ENCODE results near the gene SLC9B2. TPM values are rescaled to one million over a fixed set of nuclear protein-coding genes. Genes with fewer than 3 reads are reported as not detected.
A peak's percentile ranks its signal among the peaks of the same experiment; 100 is the strongest.

Gene SLC9B2
- total RNA-seq: 10 to 100 TPM; 41.7 to 47.0 (median 44.4) TPM

GRCh38 chr4:103076747-103077347 lies at the start of gene SLC9B2:
TSS of gene SLC9B2 (minus strand) at chr4:103076761. CDS start at chr4:103067550, 9,211 bp downstream.
- Mint-ChIP-seq H3K4me1 (ENCODE audit: low read depth) (peaks cover 40% of the 10 kb centered on the region), H3K36me3 (ENCODE audit: insufficient read depth) (peaks cover 10% of the 10 kb centered on the region)
- DNase-seq: no peak

GRCh38 chr4:103126126-103126525 lies 49.6 kb upstream of the SLC9B2 start:
- Mint-ChIP-seq H3K4me3 (no peak overlapping the region), H3K4me1 (ENCODE audit: low read depth) (no peaks in the 10 kb centered on the region), H3K36me3 (ENCODE audit: insufficient read depth) (peaks cover 4% of the 10 kb centered on the region), H3K27me3 (ENCODE audit: low read depth) (no peaks in the 10 kb centered on the region), H3K9me3 (peaks cover 17% of the 10 kb centered on the region)
- DNase-seq: no peak
- no peak for ATAC-seq

More at GRCh38 chr4:103076747-103077347, at the start of gene SLC9B2:
- Mint-ChIP-seq H3K4me3 (peak within 1 kb of the TSS; percentile 91), H3K9me3 (no peaks in the 10 kb centered on the region), H3K27me3 (ENCODE audit: low read depth) (no peaks in the 10 kb centered on the region)
- peak; percentile 68 to 78 for ATAC-seq

- Mint-ChIP-seq H3K36me3 (ENCODE audit: insufficient read depth) (no peaks in the 10 kb centered on the region), H3K27me3 (ENCODE audit: low read depth) (no peaks in the 10 kb centered on the region), H3K9me3 (peaks cover 11% of the 10 kb centered on the region), H3K4me3 (no peak overlapping the region), H3K4me1 (ENCODE audit: low read depth) (no peaks in the 10 kb centered on the region)
- ATAC-seq (no peak), DNase-seq (no peak)
Measured at GRCh38 chr4:103123114-103123513, 46.6 kb upstream of the SLC9B2 start.

- Mint-ChIP-seq H3K4me3 (no peak overlapping the region), H3K4me1 (ENCODE audit: low read depth) (no peaks in the 10 kb centered on the region), H3K27me3 (ENCODE audit: low read depth) (no peaks in the 10 kb centered on the region), H3K36me3 (ENCODE audit: insufficient read depth) (no peaks in the 10 kb centered on the region), H3K9me3 (no peaks in the 10 kb centered on the region)
- DNase-seq (no peak), ATAC-seq (no peak)
Measured at GRCh38 chr4:103118166-103118565, 41.6 kb upstream of the SLC9B2 start.

- DNase-seq (no peak), ATAC-seq (no peak)
- H3K27me3 Mint-ChIP-seq (ENCODE audit: low read depth): no peaks in the 10 kb centered on the region
- no peaks in the 10 kb centered on the region for H3K9me3 Mint-ChIP-seq
- H3K4me1 Mint-ChIP-seq (ENCODE audit: low read depth): no peaks in the 10 kb centered on the region
- H3K4me3 Mint-ChIP-seq: no peak overlapping the region
- H3K36me3 Mint-ChIP-seq (ENCODE audit: insufficient read depth): no peaks in the 10 kb centered on the region
Measured at GRCh38 chr4:103111598-103111997, 35.0 kb upstream of the SLC9B2 start.

- H3K27me3 Mint-ChIP-seq (ENCODE audit: low read depth): no peaks in the 10 kb centered on the region
- ATAC-seq: no peak
- H3K4me3 Mint-ChIP-seq: no peak overlapping the region
- H3K4me1 Mint-ChIP-seq (ENCODE audit: low read depth): no peaks in the 10 kb centered on the region
- H3K36me3 Mint-ChIP-seq (ENCODE audit: insufficient read depth): no peaks in the 10 kb centered on the region
- no peaks in the 10 kb centered on the region for H3K9me3 Mint-ChIP-seq
- no peak for DNase-seq
Measured at GRCh38 chr4:103108542-103108941, 32.0 kb upstream of the SLC9B2 start.

- no peaks in the 10 kb centered on the region for H3K9me3 Mint-ChIP-seq
- ATAC-seq (no peak), DNase-seq (no peak)
- H3K4me1 Mint-ChIP-seq (ENCODE audit: low read depth): no peaks in the 10 kb centered on the region
- H3K4me3 Mint-ChIP-seq: no peak overlapping the region
- H3K27me3 Mint-ChIP-seq (ENCODE audit: low read depth): no peaks in the 10 kb centered on the region
- no peaks in the 10 kb centered on the region for H3K36me3 Mint-ChIP-seq (ENCODE audit: insufficient read depth)
Measured at GRCh38 chr4:103105558-103106356, 29.2 kb upstream of the SLC9B2 start.

- no peak for DNase-seq
- H3K36me3 Mint-ChIP-seq (ENCODE audit: insufficient read depth): no peaks in the 10 kb centered on the region
- H3K4me1 Mint-ChIP-seq (ENCODE audit: low read depth): no peaks in the 10 kb centered on the region
- no peak for ATAC-seq
- no peaks in the 10 kb centered on the region for H3K9me3 Mint-ChIP-seq
- no peaks in the 10 kb centered on the region for H3K27me3 Mint-ChIP-seq (ENCODE audit: low read depth)
- no peak overlapping the region for H3K4me3 Mint-ChIP-seq
Measured at GRCh38 chr4:103104886-103105285, 28.3 kb upstream of the SLC9B2 start.

GRCh38 chr4:103100691-103101090 lies 24.1 kb upstream of the SLC9B2 start:
- ATAC-seq: no peak
- Mint-ChIP-seq H3K27me3 (ENCODE audit: low read depth) (no peaks in the 10 kb centered on the region), H3K4me1 (ENCODE audit: low read depth) (peaks cover 27% of the 10 kb centered on the region), H3K36me3 (ENCODE audit: insufficient read depth) (no peaks in the 10 kb centered on the region), H3K9me3 (no peaks in the 10 kb centered on the region), H3K4me3 (no peak overlapping the region)
- no peak for DNase-seq

GRCh38 chr4:103099691-103100392 lies 23.3 kb upstream of the SLC9B2 start, which contains the start of gene BDH2:
TSS of gene BDH2 (minus strand) at chr4:103099834. CDS start at chr4:103096254, 3,580 bp downstream.
- H3K36me3 Mint-ChIP-seq (ENCODE audit: insufficient read depth): no peaks in the 10 kb centered on the region
- peak within 1 kb of the TSS; percentile 84 for H3K4me3 Mint-ChIP-seq
- no peaks in the 10 kb centered on the region for H3K9me3 Mint-ChIP-seq
- ATAC-seq: peak; percentile 99
- peaks cover 27% of the 10 kb centered on the region for H3K4me1 Mint-ChIP-seq (ENCODE audit: low read depth)
- H3K27me3 Mint-ChIP-seq (ENCODE audit: low read depth): no peaks in the 10 kb centered on the region
- DNase-seq: peak; percentile 13

GRCh38 chr4:103098756-103099440 lies 22.3 kb upstream of the SLC9B2 start:
- H3K4me3 Mint-ChIP-seq: peak overlapping the region; percentile 84
- H3K9me3 Mint-ChIP-seq: no peaks in the 10 kb centered on the region
- H3K4me1 Mint-ChIP-seq (ENCODE audit: low read depth): peaks cover 27% of the 10 kb centered on the region
- no peaks in the 10 kb centered on the region for H3K27me3 Mint-ChIP-seq (ENCODE audit: low read depth)
- ATAC-seq: no peak
- no peaks in the 10 kb centered on the region for H3K36me3 Mint-ChIP-seq (ENCODE audit: insufficient read depth)
- no peak for DNase-seq

- no peaks in the 10 kb centered on the region for H3K27me3 Mint-ChIP-seq (ENCODE audit: low read depth)
- peaks cover 27% of the 10 kb centered on the region for H3K4me1 Mint-ChIP-seq (ENCODE audit: low read depth)
- no peaks in the 10 kb centered on the region for H3K9me3 Mint-ChIP-seq
- DNase-seq (no peak), ATAC-seq (no peak)
- H3K4me3 Mint-ChIP-seq: peak overlapping the region; percentile 5
- H3K36me3 Mint-ChIP-seq (ENCODE audit: insufficient read depth): no peaks in the 10 kb centered on the region
Measured at GRCh38 chr4:103098341-103098740, 21.8 kb upstream of the SLC9B2 start.

GRCh38 chr4:103097112-103097511 lies 20.6 kb upstream of the SLC9B2 start:
- Mint-ChIP-seq H3K27me3 (ENCODE audit: low read depth) (no peaks in the 10 kb centered on the region), H3K36me3 (ENCODE audit: insufficient read depth) (peaks cover 4% of the 10 kb centered on the region), H3K9me3 (no peaks in the 10 kb centered on the region), H3K4me3 (no peak overlapping the region), H3K4me1 (ENCODE audit: low read depth) (peaks cover 35% of the 10 kb centered on the region)
- no peak for DNase-seq
- ATAC-seq: no peak

GRCh38 chr4:103095080-103095479 lies 18.5 kb upstream of the SLC9B2 start:
- DNase-seq: no peak
- H3K4me3 Mint-ChIP-seq: no peak overlapping the region
- H3K9me3 Mint-ChIP-seq: no peaks in the 10 kb centered on the region
- H3K36me3 Mint-ChIP-seq (ENCODE audit: insufficient read depth): peaks cover 11% of the 10 kb centered on the region
- peaks cover 38% of the 10 kb centered on the region for H3K4me1 Mint-ChIP-seq (ENCODE audit: low read depth)
- no peaks in the 10 kb centered on the region for H3K27me3 Mint-ChIP-seq (ENCODE audit: low read depth)
- ATAC-seq: no peak
